ENCODE measurements around the gene THOC6.

Gene THOC6

GRCh38 chr16:2981899-2982250 lies 42.0 kb upstream of the THOC6 start:
- no peaks in the 10 kb centered on the region for H3K27me3 ChIP-seq (ENCODE audit: insufficient read depth, low read length)
- peak overlapping the region; percentile 95 for H3K27ac ChIP-seq (ENCODE audit: low read depth, low read length)
- 4% methylated on average over 4 of the region's 4 CpGs for WGBS
- H3K4me3 ChIP-seq (ENCODE audit: low read length), result peak overlapping the region; percentile 69
- H3K4me1 ChIP-seq (ENCODE audit: insufficient read depth, low read length), result peaks cover 27% of the 10 kb centered on the region
- no peaks in the 10 kb centered on the region for H3K9me3 ChIP-seq (ENCODE audit: insufficient read depth, low read depth, low read length)
- peak overlapping the region; percentile 91 for H3K9ac ChIP-seq (ENCODE audit: low read depth, low read length)
- peaks cover 15% of the 10 kb centered on the region for H3K36me3 ChIP-seq (ENCODE audit: insufficient read depth, low read length)

- Histone ChIP-seq H3K27ac (ENCODE audit: low read depth, low read length) (peak overlapping the region; percentile 95), H3K9me3 (ENCODE audit: insufficient read depth, low read depth, low read length) (no peaks in the 10 kb centered on the region), H3K4me3 (ENCODE audit: low read length) (no peak overlapping the region), H3K27me3 (ENCODE audit: insufficient read depth, low read length) (no peaks in the 10 kb centered on the region), H3K36me3 (ENCODE audit: insufficient read depth, low read length) (peaks cover 10% of the 10 kb centered on the region), H3K4me1 (ENCODE audit: insufficient read depth, low read length) (peaks cover 27% of the 10 kb centered on the region), H3K9ac (ENCODE audit: low read depth, low read length) (no peak overlapping the region)
- 67% methylated on average over 5 of the region's 5 CpGs for WGBS
These were observed 41.4 kb upstream of the THOC6 start for GRCh38 chr16:2982402-2982801.

GRCh38 chr16:2983706-2984136 lies 40.1 kb upstream of the THOC6 start:
- WGBS, result 16% methylated on average over 42 of the region's 42 CpGs
- H3K9me3 ChIP-seq (ENCODE audit: insufficient read depth, low read depth, low read length), result no peaks in the 10 kb centered on the region
- H3K27me3 ChIP-seq (ENCODE audit: insufficient read depth, low read length), result no peaks in the 10 kb centered on the region
- H3K27ac ChIP-seq (ENCODE audit: low read depth, low read length), result no peak overlapping the region
- no peaks in the 10 kb centered on the region for H3K36me3 ChIP-seq (ENCODE audit: insufficient read depth, low read length)
- peaks cover 27% of the 10 kb centered on the region for H3K4me1 ChIP-seq (ENCODE audit: insufficient read depth, low read length)
- H3K4me3 ChIP-seq (ENCODE audit: low read length), result no peak overlapping the region
- H3K9ac ChIP-seq (ENCODE audit: low read depth, low read length), result no peak overlapping the region

- Histone ChIP-seq H3K4me1 (ENCODE audit: insufficient read depth, low read length) (peaks cover 32% of the 10 kb centered on the region), H3K27ac (ENCODE audit: low read depth, low read length) (no peak overlapping the region), H3K27me3 (ENCODE audit: insufficient read depth, low read length) (no peaks in the 10 kb centered on the region), H3K9me3 (ENCODE audit: insufficient read depth, low read depth, low read length) (no peaks in the 10 kb centered on the region), H3K36me3 (ENCODE audit: insufficient read depth, low read length) (no peaks in the 10 kb centered on the region), H3K4me3 (ENCODE audit: low read length) (no peak overlapping the region), H3K9ac (ENCODE audit: low read depth, low read length) (no peak overlapping the region)
- 92% methylated on average over 9 of the region's 9 CpGs for WGBS
These were observed 38.4 kb upstream of the THOC6 start for GRCh38 chr16:2985462-2985861.

- no peaks in the 10 kb centered on the region for H3K27me3 ChIP-seq (ENCODE audit: insufficient read depth, low read length)
- no peaks in the 10 kb centered on the region for H3K36me3 ChIP-seq (ENCODE audit: insufficient read depth, low read length)
- H3K9me3 ChIP-seq (ENCODE audit: insufficient read depth, low read depth, low read length), result no peaks in the 10 kb centered on the region
- 92% methylated on average over 15 of the region's 15 CpGs for WGBS
- no peak overlapping the region for H3K9ac ChIP-seq (ENCODE audit: low read depth, low read length)
- peaks cover 35% of the 10 kb centered on the region for H3K4me1 ChIP-seq (ENCODE audit: insufficient read depth, low read length)
- H3K4me3 ChIP-seq (ENCODE audit: low read length), result no peak overlapping the region
- no peak overlapping the region for H3K27ac ChIP-seq (ENCODE audit: low read depth, low read length)
These were observed 37.9 kb upstream of the THOC6 start for GRCh38 chr16:2985893-2986355.

GRCh38 chr16:2986623-2987188 lies 37.1 kb upstream of the THOC6 start:
- WGBS, result 90% methylated on average over 17 of the region's 17 CpGs
- Histone ChIP-seq H3K27me3 (ENCODE audit: insufficient read depth, low read length) (no peaks in the 10 kb centered on the region), H3K27ac (ENCODE audit: low read depth, low read length) (no peak overlapping the region), H3K36me3 (ENCODE audit: insufficient read depth, low read length) (no peaks in the 10 kb centered on the region), H3K9me3 (ENCODE audit: insufficient read depth, low read depth, low read length) (no peaks in the 10 kb centered on the region), H3K9ac (ENCODE audit: low read depth, low read length) (no peak overlapping the region), H3K4me1 (ENCODE audit: insufficient read depth, low read length) (peaks cover 29% of the 10 kb centered on the region), H3K4me3 (ENCODE audit: low read length) (no peak overlapping the region)

- H3K4me3 ChIP-seq (ENCODE audit: low read length), result no peak overlapping the region
- no peaks in the 10 kb centered on the region for H3K36me3 ChIP-seq (ENCODE audit: insufficient read depth, low read length)
- H3K27ac ChIP-seq (ENCODE audit: low read depth, low read length), result no peak overlapping the region
- no peaks in the 10 kb centered on the region for H3K27me3 ChIP-seq (ENCODE audit: insufficient read depth, low read length)
- WGBS, result 87% methylated on average over 9 of the region's 9 CpGs
- H3K9me3 ChIP-seq (ENCODE audit: insufficient read depth, low read depth, low read length), result no peaks in the 10 kb centered on the region
- H3K9ac ChIP-seq (ENCODE audit: low read depth, low read length), result no peak overlapping the region
- H3K4me1 ChIP-seq (ENCODE audit: insufficient read depth, low read length), result peaks cover 23% of the 10 kb centered on the region
These were observed 36.5 kb upstream of the THOC6 start for GRCh38 chr16:2987286-2987685.

GRCh38 chr16:2987833-2988232 lies 36.0 kb upstream of the THOC6 start:
- Histone ChIP-seq H3K9me3 (ENCODE audit: insufficient read depth, low read depth, low read length) (no peaks in the 10 kb centered on the region), H3K27ac (ENCODE audit: low read depth, low read length) (no peak overlapping the region), H3K4me3 (ENCODE audit: low read length) (no peak overlapping the region), H3K36me3 (ENCODE audit: insufficient read depth, low read length) (no peaks in the 10 kb centered on the region), H3K9ac (ENCODE audit: low read depth, low read length) (no peak overlapping the region), H3K4me1 (ENCODE audit: insufficient read depth, low read length) (peaks cover 20% of the 10 kb centered on the region), H3K27me3 (ENCODE audit: insufficient read depth, low read length) (no peaks in the 10 kb centered on the region)
- 70% methylated on average over 8 of the region's 8 CpGs for WGBS

- Histone ChIP-seq H3K4me3 (ENCODE audit: low read length) (no peak overlapping the region), H3K36me3 (ENCODE audit: insufficient read depth, low read length) (no peaks in the 10 kb centered on the region), H3K9me3 (ENCODE audit: insufficient read depth, low read depth, low read length) (no peaks in the 10 kb centered on the region), H3K4me1 (ENCODE audit: insufficient read depth, low read length) (peaks cover 16% of the 10 kb centered on the region), H3K27me3 (ENCODE audit: insufficient read depth, low read length) (no peaks in the 10 kb centered on the region), H3K9ac (ENCODE audit: low read depth, low read length) (no peak overlapping the region), H3K27ac (ENCODE audit: low read depth, low read length) (no peak overlapping the region)
- 57% methylated on average over 8 of the region's 8 CpGs for WGBS
These were observed 35.2 kb upstream of the THOC6 start for GRCh38 chr16:2988590-2989099.

GRCh38 chr16:2990891-2991290 lies 32.9 kb upstream of the THOC6 start:
- Histone ChIP-seq H3K27me3 (ENCODE audit: insufficient read depth, low read length) (no peaks in the 10 kb centered on the region), H3K9ac (ENCODE audit: low read depth, low read length) (no peak overlapping the region), H3K36me3 (ENCODE audit: insufficient read depth, low read length) (no peaks in the 10 kb centered on the region), H3K4me1 (ENCODE audit: insufficient read depth, low read length) (peaks cover 16% of the 10 kb centered on the region), H3K27ac (ENCODE audit: low read depth, low read length) (no peak overlapping the region), H3K4me3 (ENCODE audit: low read length) (no peak overlapping the region), H3K9me3 (ENCODE audit: insufficient read depth, low read depth, low read length) (no peaks in the 10 kb centered on the region)
- WGBS, result 73% methylated on average over 10 of the region's 10 CpGs

GRCh38 chr16:2991566-2992261 lies 32.1 kb upstream of the THOC6 start:
- no peaks in the 10 kb centered on the region for H3K36me3 ChIP-seq (ENCODE audit: insufficient read depth, low read length)
- WGBS, result 90% methylated on average over 11 of the region's 12 CpGs
- no peak overlapping the region for H3K27ac ChIP-seq (ENCODE audit: low read depth, low read length)
- H3K4me1 ChIP-seq (ENCODE audit: insufficient read depth, low read length), result peaks cover 16% of the 10 kb centered on the region
- no peak overlapping the region for H3K4me3 ChIP-seq (ENCODE audit: low read length)
- no peak overlapping the region for H3K9ac ChIP-seq (ENCODE audit: low read depth, low read length)
- no peaks in the 10 kb centered on the region for H3K27me3 ChIP-seq (ENCODE audit: insufficient read depth, low read length)
- no peaks in the 10 kb centered on the region for H3K9me3 ChIP-seq (ENCODE audit: insufficient read depth, low read depth, low read length)

Data from HUES64 (cell line).